Neutrophil (primary cell): ENCODE results near the gene TCTA.

ENCODE experiments used
- H3K27ac ChIP-seq: fragments of 200-600 bp; sonication (generic); 2 replicates; pipeline ENCODE4 v1.5.1; 2016; ENCODE audit warnings: mild to moderate bottlenecking, moderate library complexity
- H3K27me3 ChIP-seq: fragments of 200-600 bp; sonication (generic); 2 replicates; pipeline ENCODE4 v1.6.0; 2016; ENCODE audit warnings: mild to moderate bottlenecking
- H3K36me3 ChIP-seq: fragments of 200-600 bp; sonication (generic); 2 replicates; pipeline ENCODE4 v1.5.1; 2017
- H3K4me1 ChIP-seq, 2 experiments: fragments of 200-600 bp in 1 of 2; sonication (generic) in 1 of 2; 1 replicate in 1 of 2; 2 replicates in 1 of 2; pipeline versions ENCODE4 v1.5.1 to v1.6.1; 2013 to 2016; ENCODE audit warnings: low read depth in 1 of 2, low read length in 1 of 2, mild to moderate bottlenecking in 1 of 2, moderate library complexity in 1 of 2; ENCODE audit not compliant: control insufficient read depth in 1 of 2, insufficient read depth in 1 of 2
- H3K4me3 ChIP-seq, 2 experiments: fragments of 200-600 bp in 1 of 2; sonication (generic) in 1 of 2; 1 replicate in 1 of 2; 2 replicates in 1 of 2; pipeline ENCODE4 v1.5.1; 2013 to 2016; ENCODE audit warnings: low read depth in 1 of 2, low read length in 1 of 2, mild to moderate bottlenecking in 1 of 2, moderate library complexity in 1 of 2
- H3K9me3 ChIP-seq: fragments of 200-600 bp; sonication (generic); 2 replicates; pipeline ENCODE4 v1.5.1; 2016
- CTCF ChIP-seq: fragments of 200-600 bp; sonication (generic); IDR thresholded peaks from 2 replicates; pipeline ENCODE4 v1.5.1; 2016; ENCODE audit warnings: antibody characterized with exemption

The TCTA gene

DNA sequence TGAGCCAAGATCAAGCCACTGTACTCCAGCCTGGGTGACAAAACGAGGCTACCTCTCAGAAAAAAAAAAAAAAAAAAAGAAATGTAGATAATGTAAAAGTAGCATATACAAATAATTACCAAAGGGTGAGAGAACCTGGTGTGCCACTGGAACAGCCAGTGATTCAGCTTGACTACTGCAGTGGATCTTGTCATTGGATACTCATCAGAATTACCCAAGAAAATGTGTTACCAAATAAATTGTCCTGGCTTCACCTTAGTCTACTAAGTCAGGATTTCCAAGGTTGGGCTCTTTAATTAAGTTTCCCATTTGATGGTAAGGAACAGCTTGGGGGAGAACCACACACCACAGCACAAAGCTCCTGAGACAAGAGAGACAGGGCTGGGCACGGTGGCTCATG lies 15.4 kb downstream of the TCTA start:
- H3K4me1 ChIP-seq = peaks cover 8 to 20% of the 10 kb centered on the region in 2 experiments
- H3K36me3 ChIP-seq = no peaks in the 10 kb centered on the region
- H3K27me3 ChIP-seq = no peaks in the 10 kb centered on the region
- no peak overlapping the region for H3K4me3 ChIP-seq
- TF ChIP-seq CTCF = no peak
- no peak overlapping the region for H3K27ac ChIP-seq
- H3K9me3 ChIP-seq = no peaks in the 10 kb centered on the region

DNA sequence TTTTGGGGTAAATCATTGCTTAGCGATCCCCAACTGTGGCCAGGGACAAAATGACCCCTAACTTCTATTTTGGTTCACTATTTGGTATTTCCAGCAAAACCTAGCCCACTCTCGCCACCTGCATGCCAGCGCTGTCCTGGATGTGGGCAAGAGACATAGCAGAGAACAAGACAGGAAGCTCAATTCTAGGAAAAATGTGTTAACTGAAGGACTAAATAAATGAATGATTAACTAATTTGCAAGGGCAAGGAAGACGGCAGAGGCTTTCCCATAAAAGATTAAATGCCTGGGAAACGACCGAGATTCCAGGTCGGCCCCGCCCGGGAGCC lies 16.5 kb downstream of the TCTA start:
- H3K4me1 ChIP-seq = peaks cover 5 to 17% of the 10 kb centered on the region in 2 experiments
- H3K27me3 ChIP-seq = no peaks in the 10 kb centered on the region
- H3K4me3 ChIP-seq = peak overlapping the region; percentile 80 to 89
- H3K9me3 ChIP-seq = no peaks in the 10 kb centered on the region
- no peaks in the 10 kb centered on the region for H3K36me3 ChIP-seq
- TF ChIP-seq CTCF = no peak
- peak overlapping the region; percentile 88 for H3K27ac ChIP-seq

GRCh38 chr3:49434731-49435130 lies 22.5 kb downstream of the TCTA start:
- Histone ChIP-seq H3K27ac (no peak overlapping the region), H3K4me1 (peaks cover 0 to under 1% of the 10 kb centered on the region in 2 experiments), H3K36me3 (no peaks in the 10 kb centered on the region), H3K27me3 (no peaks in the 10 kb centered on the region), H3K4me3 (no peak overlapping the region), H3K9me3 (no peaks in the 10 kb centered on the region)
- TF ChIP-seq CTCF = no peak

GRCh38 chr3:49445391-49445790 lies 33.2 kb downstream of the TCTA start:
- H3K4me3 ChIP-seq = peak overlapping the region in 1 of 2 experiments; percentile 40
- no peaks in the 10 kb centered on the region for H3K36me3 ChIP-seq
- H3K4me1 ChIP-seq = peaks cover 40 to 48% of the 10 kb centered on the region in 2 experiments
- H3K27me3 ChIP-seq = no peaks in the 10 kb centered on the region
- no peaks in the 10 kb centered on the region for H3K9me3 ChIP-seq
- TF ChIP-seq CTCF = no peak
- H3K27ac ChIP-seq = peak overlapping the region; percentile 84

DNA sequence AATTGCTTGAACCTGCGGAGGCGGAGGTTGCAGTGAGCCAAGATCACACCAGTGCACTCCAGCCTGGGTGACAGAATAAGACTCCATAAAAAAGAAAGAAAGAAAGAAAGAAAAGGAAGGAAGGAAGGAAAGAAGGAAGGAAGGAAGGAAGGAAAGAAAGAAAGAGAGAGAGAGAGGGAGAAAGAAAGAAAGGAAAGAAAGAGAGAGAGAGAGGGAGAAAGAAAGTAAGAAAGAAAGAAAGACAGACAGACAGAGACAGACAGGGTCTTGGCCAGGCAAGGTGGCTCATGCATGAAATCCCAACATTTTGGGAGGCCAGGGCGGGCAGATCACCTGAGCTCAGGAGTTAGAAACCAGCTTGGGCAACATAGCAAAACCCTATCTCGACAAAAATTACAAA lies 41.4 kb downstream of the TCTA start:
- no peak for TF ChIP-seq CTCF
- Histone ChIP-seq H3K9me3 (no peaks in the 10 kb centered on the region), H3K36me3 (no peaks in the 10 kb centered on the region), H3K4me3 (no peak overlapping the region), H3K27me3 (no peaks in the 10 kb centered on the region), H3K27ac (no peak overlapping the region), H3K4me1 (peaks cover 6% of the 10 kb centered on the region in 2 experiments)

GRCh38 chr3:49454458-49454857 lies 42.2 kb downstream of the TCTA start:
- no peaks in the 10 kb centered on the region for H3K4me1 ChIP-seq
- no peaks in the 10 kb centered on the region for H3K9me3 ChIP-seq
- no peaks in the 10 kb centered on the region for H3K36me3 ChIP-seq
- no peaks in the 10 kb centered on the region for H3K27me3 ChIP-seq
- TF ChIP-seq CTCF = no peak
- H3K4me3 ChIP-seq = no peak overlapping the region
- H3K27ac ChIP-seq = no peak overlapping the region
